ENCODE measurements around the gene BRPF1.
A peak's percentile ranks its signal among the peaks of the same experiment; 100 is the strongest.

Gene BRPF1

GRCh38 chr3:9739181-9739580, 7.6 kb downstream of the BRPF1 start:
- Histone ChIP-seq H3K4me3 (replicated peaks; ENCODE audit: insufficient read depth, low read length) (no peak overlapping the region), H3K27me3 (ENCODE audit: insufficient read depth, poor library complexity, severe bottlenecking) (no peaks in the 10 kb centered on the region), H3K27ac (replicated peaks) (no peak overlapping the region)
- no peak for DNase-seq (ENCODE audit: low read depth in 1 of 2, low spot score in 1 of 2)
- no peak for TF ChIP-seq SPI1 (IDR thresholded peaks at IDR 0.05; ENCODE audit: borderline replicate concordance, low read depth)
- no peak for TF ChIP-seq GABPA (IDR thresholded peaks at IDR 0.05; ENCODE audit: low read depth)
- TF ChIP-seq REST (IDR thresholded peaks at IDR 0.05; ENCODE audit: insufficient replicate concordance, low read depth), result no peak
- TF ChIP-seq POLR2AphosphoS5 (IDR thresholded peaks at IDR 0.05; ENCODE audit: low read depth), result no peak
- TF ChIP-seq CTCF (IDR thresholded peaks at IDR 0.05; ENCODE audit: insufficient read depth, low read length), result no peak

- H3K27me3 ChIP-seq (ENCODE audit: insufficient read depth, poor library complexity, severe bottlenecking), result no peaks in the 10 kb centered on the region
- H3K27ac ChIP-seq (replicated peaks), result no peak overlapping the region
- DNase-seq (ENCODE audit: low read depth in 1 of 2, low spot score in 1 of 2), result no peak
- no peak overlapping the region for H3K4me3 ChIP-seq (replicated peaks; ENCODE audit: insufficient read depth, low read length)
- TF ChIP-seq CTCF (IDR thresholded peaks at IDR 0.05; ENCODE audit: insufficient read depth, low read length) (no peak), GABPA (IDR thresholded peaks at IDR 0.05; ENCODE audit: low read depth) (no peak), SPI1 (IDR thresholded peaks at IDR 0.05; ENCODE audit: borderline replicate concordance, low read depth) (no peak), POLR2AphosphoS5 (IDR thresholded peaks at IDR 0.05; ENCODE audit: low read depth) (no peak), REST (IDR thresholded peaks at IDR 0.05; ENCODE audit: insufficient replicate concordance, low read depth) (no peak)
These were observed 11.0 kb downstream of the BRPF1 start for GRCh38 chr3:9742560-9742959.

- no peak for DNase-seq (ENCODE audit: low read depth in 1 of 2, low spot score in 1 of 2)
- no peaks in the 10 kb centered on the region for H3K27me3 ChIP-seq (ENCODE audit: insufficient read depth, poor library complexity, severe bottlenecking)
- no peak overlapping the region for H3K4me3 ChIP-seq (replicated peaks; ENCODE audit: insufficient read depth, low read length)
- no peak overlapping the region for H3K27ac ChIP-seq (replicated peaks)
- 0 out of 2 replicates have a peak, but pooled peaks have one; percentile 3 for TF ChIP-seq POLR2AphosphoS5 (IDR thresholded peaks at IDR 0.05; ENCODE audit: low read depth)
- no peak for TF ChIP-seq CTCF (IDR thresholded peaks at IDR 0.05; ENCODE audit: insufficient read depth, low read length)
These were observed 12.0 kb downstream of the BRPF1 start for GRCh38 chr3:9743548-9743947.

- Histone ChIP-seq H3K27ac (replicated peaks) (no peak overlapping the region), H3K27me3 (ENCODE audit: insufficient read depth, poor library complexity, severe bottlenecking) (no peaks in the 10 kb centered on the region), H3K4me3 (replicated peaks; ENCODE audit: insufficient read depth, low read length) (no peak overlapping the region)
- DNase-seq (ENCODE audit: low read depth in 1 of 2, low spot score in 1 of 2), result no peak
- TF ChIP-seq POLR2AphosphoS5 (IDR thresholded peaks at IDR 0.05; ENCODE audit: low read depth) (no peak), CTCF (IDR thresholded peaks at IDR 0.05; ENCODE audit: insufficient read depth, low read length) (no peak), SPI1 (IDR thresholded peaks at IDR 0.05; ENCODE audit: borderline replicate concordance, low read depth) (no peak), REST (IDR thresholded peaks at IDR 0.05; ENCODE audit: insufficient replicate concordance, low read depth) (no peak), GABPA (IDR thresholded peaks at IDR 0.05; ENCODE audit: low read depth) (no peak)
These were observed 12.6 kb downstream of the BRPF1 start for GRCh38 chr3:9744162-9744561.
